NCI-H774 (cell line): Measurements from ENCODE around the gene KCNJ5.

Experiments used
- DNase-seq: peaks from one replicate; lab custom pipeline; 2025; lab: John Stamatoyannopoulos, UW

The KCNJ5 gene

DNA sequence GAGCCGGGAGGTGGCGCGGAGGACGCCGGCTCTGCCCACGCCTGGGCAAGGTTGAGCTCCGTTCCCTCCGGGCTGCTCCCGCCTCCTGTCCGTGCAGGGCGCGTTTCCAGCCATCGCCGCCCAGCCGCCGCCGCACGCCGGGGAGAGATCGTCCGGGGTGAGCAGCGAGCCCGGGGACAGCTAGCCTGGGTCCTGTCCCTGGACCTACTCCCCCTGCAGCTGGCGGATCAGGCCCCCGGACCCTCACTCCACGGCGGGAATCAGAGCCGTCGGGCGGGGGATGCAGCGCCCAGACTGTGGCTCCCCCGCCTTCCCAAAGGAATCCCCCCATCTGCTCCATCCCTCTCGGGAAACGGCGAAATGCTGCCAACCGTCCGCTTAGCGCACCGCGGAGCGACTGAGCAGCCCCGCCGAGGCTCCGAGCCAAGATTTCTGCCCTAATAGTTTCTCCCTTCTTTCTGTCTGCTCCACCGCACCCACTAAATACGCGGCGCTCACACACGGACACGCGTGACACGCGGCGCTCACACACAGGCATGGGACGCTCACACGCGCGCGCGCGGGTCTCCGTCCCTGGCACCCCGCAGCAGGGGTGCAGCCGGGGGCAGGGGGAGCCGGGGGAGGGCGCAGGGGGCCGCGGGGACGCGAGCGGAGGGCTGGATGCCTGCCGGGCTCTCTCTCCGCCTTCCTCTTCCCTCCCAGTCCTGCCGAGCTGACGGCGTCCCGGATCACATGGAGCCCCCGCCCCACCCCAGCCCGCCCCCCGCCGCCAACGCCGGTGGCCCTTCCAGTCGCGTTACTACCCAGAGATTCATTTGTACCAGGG, at the start of gene KCNJ5:
TSS of gene KCNJ5 (plus strand) at position 814 of the 826 bp plus-strand sequence. CDS start 19,918 bp downstream, outside the sequence.
- DNase-seq = no peak

DNA sequence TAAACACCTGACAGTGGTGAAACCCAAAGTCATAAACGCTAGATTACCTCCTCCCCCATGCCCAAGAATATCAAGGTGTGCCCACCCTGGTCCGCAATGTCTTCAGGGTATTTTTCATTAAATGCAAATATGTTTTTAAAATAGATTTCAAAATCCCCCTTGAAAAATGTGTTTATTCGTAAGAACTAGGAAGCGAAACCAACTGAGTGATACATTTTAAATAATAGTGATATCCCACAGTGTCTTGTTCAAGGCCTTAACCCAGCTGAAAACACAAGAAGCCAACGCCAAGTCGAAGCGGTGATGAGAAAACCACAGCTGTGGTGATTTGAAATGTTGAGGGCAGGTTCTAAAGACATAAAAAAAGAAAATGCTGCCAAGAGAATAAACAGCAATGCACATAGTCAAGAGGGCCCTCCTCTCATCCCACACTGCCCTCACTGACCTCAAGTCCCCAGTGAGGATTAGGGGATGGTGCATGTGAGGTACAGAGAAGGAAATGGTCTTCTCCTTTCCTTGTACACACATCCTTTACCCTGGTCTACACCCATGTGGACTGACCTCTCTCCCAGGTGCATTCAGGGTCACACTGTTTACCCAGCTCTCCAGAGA, 49.6 kb upstream of the KCNJ5 start:
- DNase-seq = no peak

DNA sequence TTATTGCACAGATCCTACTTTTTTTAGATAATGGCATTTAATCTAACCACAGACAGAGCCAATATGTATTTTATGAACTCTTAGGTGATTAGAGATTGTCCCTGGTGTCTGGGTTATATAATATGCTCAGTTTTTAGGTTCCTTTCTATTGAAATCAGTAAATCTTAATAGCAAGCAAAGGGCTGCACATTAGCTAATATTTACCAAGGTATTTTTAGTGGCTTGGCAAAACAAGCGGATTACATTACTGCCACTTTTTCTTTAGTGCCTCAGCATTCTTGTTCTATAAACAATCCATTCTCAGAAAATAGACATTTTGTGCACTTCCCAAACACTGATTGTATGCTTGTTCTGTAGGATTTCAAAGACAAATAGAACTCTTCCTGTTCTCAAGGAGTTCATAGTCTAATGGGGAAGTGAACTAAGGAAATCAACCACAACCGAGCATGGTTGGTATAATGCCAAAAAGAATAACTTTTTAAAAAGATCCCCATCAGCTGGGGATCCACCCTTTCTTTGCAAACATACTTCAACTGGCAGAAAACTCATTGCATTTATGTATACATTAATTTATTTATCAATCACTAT, 47.9 kb upstream of the KCNJ5 start:
- no peak for DNase-seq

DNA sequence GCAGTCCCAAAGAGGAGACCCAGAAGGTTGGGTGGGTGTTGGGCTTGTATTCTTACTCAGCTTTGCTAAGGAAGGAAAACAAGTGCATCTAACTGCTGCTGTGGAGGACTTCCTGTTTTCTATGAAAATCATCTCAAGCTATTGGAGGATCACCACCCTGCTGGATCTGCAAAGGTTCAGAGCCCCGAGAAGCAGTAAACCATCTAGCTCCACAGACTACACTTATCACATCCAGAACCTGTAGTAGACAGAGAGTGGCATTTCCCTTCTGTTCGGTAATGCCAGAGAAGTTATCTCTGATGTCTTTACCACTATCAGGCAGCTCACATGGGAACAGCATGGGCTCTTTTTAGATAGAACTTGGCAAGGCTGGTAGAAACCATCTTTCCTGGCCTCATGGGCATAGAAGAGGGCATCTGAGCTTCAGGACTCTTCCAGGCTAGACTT, 45.8 kb upstream of the KCNJ5 start:
- no peak for DNase-seq

DNA sequence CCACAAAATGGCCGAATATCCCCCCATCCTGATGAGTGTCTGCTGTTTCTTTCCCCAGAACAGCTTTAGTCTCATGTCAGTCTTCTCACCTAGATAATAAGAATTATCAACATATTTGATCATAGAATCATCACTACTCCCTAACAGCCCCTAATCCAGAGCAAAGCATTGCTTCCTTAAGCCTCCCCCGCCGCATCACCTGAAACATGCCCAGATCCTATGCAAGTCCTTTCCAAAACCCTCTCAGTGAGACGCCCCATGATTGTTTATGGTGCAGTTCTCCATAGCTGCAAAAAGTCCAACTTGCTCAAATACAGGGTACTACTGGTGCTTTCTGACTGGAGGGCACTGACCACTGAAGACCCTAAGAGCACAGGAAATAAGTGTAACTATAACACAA, 44.2 kb upstream of the KCNJ5 start:
- DNase-seq = no peak

DNA sequence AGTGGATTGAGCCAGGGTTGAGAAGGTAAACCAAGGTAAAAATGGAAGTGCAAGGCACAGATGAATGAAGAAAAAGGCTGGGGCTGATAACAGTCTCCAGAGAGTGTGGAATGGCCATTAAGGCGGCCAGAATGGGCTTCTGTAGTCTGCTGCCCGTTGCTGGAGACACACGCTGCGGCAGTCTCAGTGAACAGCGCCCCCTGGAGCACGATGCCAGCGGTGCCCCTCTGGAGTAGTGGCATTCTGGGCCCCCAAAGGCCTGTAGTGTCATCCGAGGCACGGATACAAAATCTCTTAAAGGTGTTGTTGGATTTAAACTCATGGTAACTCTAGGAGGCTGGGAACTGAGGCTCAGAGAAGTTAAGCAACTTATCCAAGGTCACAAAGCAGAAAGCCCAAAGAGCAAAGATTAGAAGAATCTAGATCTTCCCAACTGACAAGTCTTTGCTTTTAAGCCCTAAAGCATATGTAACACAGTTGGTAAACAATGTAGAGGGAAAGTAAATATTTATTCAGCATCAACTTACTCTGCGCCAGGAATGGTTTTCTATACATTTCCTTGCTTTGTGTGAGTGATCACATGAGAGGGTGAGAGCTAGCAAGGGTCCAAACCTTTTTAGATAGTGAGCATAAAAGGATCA, 42.2 kb upstream of the KCNJ5 start:
- DNase-seq = peak; percentile 24

DNA sequence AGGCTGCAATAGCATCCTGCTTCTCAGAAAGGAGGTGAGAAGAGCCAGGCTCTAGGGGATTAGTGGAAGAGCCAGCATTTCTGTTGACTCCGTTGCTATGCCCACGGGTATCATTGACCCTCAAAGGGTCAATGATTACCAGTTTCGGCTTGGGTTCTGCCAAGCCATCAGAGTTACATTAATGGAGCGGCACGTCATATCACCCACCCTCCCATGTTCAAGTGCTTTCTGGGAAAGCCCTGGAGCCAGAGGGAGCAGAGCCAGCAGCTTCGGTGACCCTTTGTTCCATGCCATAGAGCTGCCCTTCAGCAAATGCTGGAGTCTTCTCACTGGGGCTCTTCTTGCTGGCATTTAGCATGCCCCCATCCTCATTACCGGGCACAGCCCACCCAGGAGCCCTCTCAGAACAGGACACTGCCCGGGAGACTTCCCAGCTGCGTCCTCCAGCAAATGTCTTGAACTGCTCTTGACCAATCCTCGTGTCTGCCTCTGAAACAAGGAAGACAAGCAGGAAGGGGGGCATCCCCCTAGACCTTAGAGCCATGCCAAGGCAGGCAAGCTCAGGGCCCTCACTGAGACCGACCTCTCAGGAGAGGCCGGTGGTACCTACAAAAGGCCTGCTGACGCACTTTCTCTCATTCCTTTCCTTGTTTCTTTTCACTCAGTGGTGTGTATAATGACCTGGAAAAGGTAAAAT, 38.7 kb upstream of the KCNJ5 start:
- DNase-seq = no peak

DNA sequence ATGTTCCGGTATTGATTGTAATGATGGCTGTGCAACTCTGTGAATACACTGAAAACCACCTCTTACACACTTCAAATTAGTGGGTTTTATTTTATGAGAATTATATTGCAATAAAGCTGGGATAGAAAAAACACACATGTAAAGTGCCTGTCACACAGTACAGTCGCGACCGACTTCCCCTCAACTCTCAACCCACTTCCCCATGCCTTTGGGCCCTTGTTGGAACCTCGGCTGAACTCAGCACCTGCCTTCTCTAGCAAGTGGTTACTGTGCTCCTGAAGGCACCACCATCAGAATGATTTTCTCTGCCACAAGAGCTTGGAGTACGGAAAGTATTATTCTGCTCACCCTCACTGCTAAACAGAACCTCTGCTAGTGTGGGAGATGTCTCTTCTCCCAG, 37.6 kb upstream of the KCNJ5 start:
- DNase-seq = no peak

DNA sequence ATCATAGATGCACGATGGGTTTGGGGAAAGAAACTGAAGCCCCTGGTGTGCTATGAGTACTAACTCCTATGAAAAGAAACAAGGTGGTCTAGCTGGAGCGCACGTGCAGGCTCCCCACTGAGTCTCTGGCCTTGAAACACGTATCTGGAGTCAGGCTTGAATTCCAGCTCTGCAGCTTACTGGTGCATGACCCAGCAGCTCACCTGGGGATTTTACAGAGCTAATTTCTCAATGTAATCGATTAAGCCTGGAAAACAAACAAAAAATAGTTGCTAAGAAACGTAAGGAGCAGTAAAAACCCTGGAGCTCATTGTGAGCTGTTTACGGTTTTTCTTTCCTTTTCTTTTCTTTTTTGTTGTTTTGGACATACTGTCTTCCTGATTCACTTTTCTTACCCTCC, 36.3 kb upstream of the KCNJ5 start:
- no peak for DNase-seq

DNA sequence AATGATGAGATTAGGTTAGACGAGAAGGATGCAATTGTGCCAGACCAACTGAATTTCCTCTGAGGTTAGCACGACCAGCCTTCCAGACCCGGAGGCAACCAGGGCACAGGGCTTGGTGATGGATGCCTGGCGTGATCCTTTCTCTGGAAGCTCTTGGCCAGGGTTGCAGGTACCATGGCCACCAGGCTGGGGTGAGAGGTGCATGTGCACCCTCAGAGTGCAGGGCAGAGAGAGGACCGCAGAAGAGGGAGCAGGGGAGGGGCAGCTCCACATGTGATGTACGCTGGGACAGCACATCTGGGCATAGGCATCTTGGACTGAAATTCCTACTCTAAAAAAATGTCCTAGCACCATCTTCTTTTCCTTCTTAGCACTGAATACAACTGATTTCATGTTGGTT, 34.9 kb upstream of the KCNJ5 start:
- DNase-seq = no peak

DNA sequence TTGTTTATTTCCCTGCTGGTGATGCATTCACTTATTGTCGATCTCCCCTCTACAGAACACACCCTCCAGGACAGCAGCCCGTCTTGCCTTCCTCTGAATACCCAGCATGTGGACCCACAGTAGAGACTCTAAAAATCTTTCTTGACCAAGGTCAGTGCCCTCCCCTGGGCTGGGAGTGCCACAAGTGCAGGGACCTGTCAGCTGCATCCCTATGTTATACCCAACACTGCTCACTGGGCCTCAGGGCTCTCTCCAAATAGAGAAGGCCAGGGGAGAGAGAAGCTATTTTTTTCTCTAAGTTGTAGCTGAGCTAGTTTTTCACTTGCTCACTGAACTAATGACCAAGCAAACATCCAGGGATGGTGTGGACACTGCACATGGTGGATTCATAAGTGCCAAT, 33.8 kb upstream of the KCNJ5 start:
- DNase-seq = no peak

DNA sequence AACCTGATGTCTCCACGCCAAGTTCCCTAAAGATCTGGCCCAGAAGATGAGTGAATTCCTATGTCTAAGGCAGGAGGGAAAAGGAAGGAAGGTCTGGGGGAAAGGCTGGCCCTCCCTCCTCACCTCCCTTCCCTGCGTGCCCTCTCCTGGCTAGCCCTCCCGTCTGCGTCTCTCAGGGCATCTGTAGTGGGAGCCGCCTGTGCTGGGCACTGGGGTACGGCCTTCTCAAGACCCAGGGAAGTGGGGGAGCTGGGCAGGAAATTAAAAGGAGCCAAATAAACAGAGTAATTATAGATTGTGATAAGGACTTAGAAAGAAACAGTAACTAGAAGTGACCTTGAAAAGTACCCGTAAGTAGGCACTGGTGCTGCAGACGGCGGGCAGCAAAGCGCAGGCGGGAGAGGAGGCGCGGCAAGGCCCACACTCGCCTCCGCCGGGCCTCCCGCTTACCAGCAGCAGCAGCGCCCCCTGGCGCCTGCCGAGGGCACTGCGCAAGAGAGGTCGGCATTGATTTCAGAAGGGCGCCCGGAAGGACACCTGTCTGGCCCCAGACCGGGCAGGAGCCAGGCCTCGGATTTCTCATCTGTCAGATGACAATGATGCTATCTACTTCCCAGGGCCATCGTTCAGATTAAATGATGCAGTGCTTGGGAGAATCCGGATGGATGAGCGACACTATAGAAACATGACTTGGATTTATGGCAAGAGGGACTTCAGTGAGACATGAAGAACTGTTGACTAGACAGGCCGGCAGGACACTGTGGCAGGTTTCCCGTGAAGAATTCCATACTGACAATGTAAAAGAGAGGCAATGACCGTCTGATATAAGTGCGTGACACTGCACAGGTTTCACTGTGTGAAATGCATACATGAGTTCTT, 31.4 kb upstream of the KCNJ5 start:
- peak; percentile 38 for DNase-seq

DNA sequence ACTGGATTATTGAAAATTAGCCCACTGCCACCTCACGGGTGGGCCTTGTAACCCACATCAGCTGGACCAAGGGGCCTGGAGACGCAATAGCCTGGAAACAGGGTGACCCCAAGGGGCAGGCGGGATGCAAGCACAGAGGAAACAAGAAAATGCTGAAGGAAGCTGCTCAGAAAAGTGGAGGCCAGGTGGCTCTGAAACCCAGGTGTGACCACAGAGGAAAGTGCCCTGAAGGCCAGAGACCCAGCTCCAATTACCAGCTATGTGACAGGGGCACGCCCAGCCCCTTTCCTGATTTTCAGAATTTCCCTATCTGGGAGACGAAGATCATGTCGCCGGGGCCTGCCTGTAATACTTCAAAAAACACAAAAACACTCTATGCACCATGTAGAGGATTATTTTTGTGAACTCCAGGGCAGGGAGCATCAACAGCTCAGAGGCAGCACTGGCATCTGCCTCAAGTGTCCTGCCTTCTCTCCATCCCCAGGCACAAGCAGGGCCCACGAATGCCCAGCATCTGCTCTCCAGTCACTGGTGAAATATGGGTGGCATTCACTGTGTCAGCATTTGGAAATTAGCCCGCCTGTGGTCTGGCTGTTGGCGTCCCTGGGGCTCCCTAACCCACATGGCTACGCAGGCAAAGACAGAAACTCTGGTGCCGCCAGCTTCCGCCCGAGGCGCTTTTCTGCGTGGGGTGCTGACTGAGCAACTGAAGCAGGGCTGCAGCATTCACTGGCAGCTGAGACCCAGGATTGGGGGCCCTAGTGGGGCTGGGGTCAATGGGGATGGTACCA, 30.4 kb upstream of the KCNJ5 start:
- no peak for DNase-seq

DNA sequence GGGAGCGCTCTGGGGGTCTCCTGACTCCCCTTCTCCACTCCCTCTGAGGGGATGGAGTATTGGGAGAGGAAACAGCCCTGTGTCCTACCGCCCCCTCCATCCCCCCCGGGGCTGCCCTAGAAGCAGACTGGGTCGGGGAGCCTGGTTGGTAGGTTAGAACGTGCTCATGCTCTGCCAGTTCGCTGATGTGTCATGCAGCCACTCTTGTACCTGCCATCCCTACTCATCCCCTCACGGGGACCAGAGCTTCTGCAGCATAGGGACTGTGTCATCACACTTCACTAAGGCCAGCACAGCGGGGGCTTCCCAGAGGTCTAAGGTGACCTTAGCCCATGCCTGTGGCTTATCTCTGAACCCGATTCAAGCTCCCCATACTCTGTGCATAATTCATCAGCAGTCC, 28.8 kb upstream of the KCNJ5 start:
- DNase-seq = no peak

DNA sequence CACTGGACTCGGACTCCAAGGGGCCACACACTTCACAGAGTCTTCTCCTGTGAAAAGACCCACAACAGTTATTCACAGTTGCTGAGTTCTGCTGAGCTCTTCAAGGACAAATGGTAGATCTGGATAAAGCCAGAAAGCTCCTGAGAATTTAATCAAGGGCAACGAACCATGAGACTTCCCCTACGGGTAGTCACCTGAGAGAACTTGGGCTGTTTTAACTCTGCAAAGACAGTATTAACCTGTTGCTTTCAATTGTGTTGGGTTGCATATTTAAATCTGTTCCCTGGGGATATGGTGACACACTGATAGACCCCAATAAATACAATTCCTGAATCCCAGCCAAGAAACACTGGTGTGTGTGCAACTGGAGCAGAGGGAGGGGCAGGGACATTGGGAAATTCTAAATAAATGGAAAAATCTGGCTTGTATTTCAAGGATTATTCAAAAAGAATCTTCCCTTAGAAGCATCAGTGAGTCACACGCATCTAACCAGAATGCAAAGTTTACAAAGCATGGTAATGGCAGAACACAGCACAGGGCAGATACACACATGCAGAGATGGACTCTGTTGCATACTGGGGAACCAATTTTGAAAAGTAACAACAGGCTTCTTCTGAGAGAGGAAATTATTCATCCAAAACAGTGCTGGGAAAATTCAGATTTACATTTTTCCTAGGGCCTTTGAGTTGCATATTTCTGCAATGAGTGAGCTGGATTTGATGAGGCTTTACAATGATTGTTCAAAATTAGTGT, 28.1 kb upstream of the KCNJ5 start:
- no peak for DNase-seq

DNA sequence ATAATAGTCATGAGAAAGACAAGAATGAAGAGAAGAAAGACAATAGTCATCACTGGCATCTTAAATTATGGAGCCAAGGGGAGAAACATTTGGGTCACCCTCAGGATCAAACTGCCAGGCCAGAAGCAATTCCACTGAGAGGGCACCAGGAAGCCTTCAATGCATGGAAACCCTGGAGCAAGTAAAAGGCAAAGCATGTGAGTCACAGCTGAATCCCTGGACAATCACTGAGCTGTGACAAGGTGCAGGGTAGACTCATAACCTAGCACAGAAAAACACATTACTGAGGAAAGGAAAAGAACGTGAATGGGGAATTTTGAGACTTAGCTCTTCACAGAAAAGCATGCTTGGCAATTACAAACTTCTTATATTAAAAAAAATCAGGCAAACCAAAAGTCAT, 25.7 kb upstream of the KCNJ5 start:
- no peak for DNase-seq

DNA sequence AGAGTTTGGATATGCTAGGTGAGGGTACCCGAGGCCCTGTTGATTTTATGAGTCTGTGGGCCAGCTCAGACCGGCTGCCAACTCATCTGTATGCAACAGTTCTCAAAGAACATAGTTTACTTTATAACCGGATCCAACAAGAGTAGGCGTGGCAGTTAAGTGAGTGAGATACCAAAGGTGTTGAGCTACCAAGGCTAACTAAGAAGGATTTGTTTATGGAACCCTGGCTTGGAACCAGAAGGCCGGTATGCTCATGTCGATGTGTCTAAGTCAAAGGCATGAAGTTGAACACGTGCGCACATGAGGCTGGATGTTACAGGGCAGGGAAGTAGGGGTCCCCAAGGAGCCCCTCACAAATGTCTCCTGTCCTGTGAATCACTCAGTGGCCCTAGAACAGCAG, 23.9 kb upstream of the KCNJ5 start, which contains the start of gene KCNJ1:
TSS of gene KCNJ1 (minus strand) at position 20 of the 400 bp plus-strand sequence. CDS start 27,053 bp downstream, outside the sequence.
- DNase-seq = no peak

DNA sequence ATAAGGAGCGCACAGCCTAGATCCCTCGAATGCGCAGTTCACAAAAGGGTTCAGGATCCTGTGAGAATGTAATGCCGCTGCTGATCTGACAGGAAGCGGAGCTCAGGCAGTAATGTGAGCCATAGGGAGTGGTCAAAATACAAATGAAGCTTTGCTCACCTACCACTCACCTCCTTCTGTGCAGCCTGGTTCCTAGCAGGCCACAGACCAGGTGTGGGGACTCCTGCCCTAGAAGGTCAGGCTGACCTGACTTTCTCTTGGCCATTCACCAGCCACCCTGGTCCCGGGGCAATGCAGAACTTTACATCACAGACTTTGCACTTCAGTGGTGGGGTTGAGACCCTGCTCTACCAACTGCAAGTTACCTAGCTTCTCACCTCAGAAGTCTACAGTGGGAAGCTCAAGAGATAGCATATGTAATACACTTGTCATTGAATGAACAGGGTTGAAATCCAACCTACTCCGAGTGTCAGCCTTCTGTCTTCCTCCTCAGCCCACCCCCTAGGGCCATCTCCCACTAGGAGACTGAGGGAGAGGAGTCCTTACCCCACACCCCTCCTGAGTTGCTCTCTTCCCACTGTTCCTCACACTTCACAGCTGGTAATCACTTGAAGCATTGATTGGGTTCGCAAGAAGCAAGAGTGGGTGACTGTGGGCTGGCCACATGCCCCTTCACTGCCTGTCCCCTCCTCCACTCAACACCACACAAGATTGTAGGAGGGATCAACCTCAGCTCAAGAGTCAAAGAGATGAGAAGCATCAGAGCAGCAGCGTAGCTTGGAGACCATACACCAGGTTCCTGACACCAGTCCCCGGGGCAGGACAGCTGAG, 22.1 kb upstream of the KCNJ5 start:
- DNase-seq = no peak
